GM18867 (cell line): ENCODE results near the gene NCK2.

Source experiments
- ATAC-seq: cut with Tn5 transposase; IDR thresholded peaks from one replicate; pipeline ENCODE4 v1.9.1; 2021; ENCODE audit warnings: mild to moderate bottlenecking, moderate library complexity; ENCODE audit not compliant: unreplicated experiment

The NCK2 gene

DNA sequence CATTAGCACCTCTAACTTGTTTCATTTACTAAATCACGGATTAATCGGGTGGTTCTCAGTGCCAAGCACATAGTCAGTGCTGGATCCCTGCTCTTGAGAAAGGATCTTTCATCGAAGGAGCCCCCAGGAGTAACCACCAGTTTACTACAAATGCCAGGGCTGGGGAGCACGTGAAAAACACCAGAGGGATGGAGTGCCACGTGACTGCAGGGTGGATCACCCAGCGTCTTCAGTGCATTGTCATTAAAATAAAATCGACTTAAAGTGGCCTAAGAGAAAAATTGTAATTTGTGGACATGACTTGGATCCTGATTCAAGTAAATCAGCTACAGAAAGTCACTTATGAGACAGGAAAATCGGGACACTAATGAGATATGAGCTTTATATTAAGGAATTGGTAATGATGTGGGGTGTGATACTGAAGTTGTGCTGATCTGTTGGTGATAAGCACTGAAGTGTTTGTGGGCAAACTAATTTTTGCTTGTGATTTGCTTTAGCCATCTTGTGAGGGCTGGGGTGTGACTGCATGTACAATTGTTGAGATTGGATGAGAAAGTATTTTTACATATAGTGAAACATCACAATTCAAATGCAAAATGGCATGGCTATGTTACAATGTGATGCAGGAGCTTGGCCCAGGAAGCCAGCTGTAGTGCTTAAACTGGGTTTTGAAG is 63.8 kb downstream of the NCK2 start:
- ATAC-seq: no peak

DNA sequence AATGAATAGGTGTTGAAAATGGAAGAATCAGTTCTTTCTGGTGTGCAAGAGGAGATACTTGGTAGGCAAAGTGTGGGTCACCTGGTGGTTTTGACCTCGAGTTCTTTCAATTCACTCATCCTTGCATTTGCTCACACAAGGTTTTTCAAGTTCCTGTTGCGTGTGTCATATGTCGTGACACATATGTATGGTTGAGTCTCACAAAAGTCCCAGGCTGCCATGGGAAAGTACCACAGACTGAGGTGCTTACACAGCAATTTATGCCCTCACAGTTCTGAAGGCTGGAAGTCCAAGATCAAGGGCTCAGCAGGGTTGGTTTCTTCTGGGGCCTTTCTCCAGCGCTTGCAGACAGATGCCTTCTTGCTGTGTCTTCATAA is 64.4 kb downstream of the NCK2 start:
- peak; percentile 52 for ATAC-seq

- no peak for ATAC-seq
Measured at GRCh38 chr2:105809723-105810122, 65.0 kb downstream of the NCK2 start.

- peak; percentile 94 for ATAC-seq
Measured at GRCh38 chr2:105812180-105813044, 67.7 kb downstream of the NCK2 start.

DNA sequence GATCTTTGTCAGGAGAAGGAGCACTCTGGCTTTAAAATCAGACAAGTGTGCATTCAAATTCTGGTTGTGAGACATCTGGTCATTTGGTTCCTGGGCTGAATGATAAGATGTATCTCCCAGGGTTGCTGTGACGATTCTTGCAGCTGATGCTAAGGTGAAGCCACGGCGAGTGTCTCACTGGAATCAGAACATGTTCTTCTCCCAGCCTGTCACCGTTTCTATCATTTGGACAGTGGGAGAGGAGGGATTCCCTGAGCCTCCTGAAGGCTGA is 68.3 kb downstream of the NCK2 start:
- no peak for ATAC-seq

- ATAC-seq: no peak
Measured at GRCh38 chr2:105813405-105813804, 68.7 kb downstream of the NCK2 start.

- no peak for ATAC-seq
Measured at GRCh38 chr2:105814291-105814940, 69.7 kb downstream of the NCK2 start.

- ATAC-seq: no peak
Measured at GRCh38 chr2:105815401-105815800, 70.7 kb downstream of the NCK2 start.

DNA sequence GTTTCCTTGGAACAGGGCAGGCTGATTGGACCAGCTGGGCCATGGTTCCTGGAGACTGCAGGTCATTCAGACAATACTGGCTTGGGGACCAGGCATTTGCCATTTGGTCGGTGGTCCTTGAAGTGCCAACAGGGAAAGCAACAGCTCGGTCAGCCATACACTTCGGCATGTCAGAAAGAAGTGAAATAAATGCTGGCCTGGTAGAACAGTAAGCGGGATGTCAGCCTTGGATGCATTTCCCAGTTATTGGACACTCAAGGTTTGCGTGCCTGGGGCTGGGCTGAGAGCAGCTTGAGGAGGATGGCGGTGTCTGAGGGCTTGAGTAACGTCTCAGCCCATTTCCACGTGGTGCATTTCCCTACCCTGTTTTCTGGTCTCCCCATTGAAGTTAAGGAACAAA is 75.4 kb downstream of the NCK2 start:
- no peak for ATAC-seq

GRCh38 chr2:105820691-105821090 is 76.0 kb downstream of the NCK2 start:
- no peak for ATAC-seq

DNA sequence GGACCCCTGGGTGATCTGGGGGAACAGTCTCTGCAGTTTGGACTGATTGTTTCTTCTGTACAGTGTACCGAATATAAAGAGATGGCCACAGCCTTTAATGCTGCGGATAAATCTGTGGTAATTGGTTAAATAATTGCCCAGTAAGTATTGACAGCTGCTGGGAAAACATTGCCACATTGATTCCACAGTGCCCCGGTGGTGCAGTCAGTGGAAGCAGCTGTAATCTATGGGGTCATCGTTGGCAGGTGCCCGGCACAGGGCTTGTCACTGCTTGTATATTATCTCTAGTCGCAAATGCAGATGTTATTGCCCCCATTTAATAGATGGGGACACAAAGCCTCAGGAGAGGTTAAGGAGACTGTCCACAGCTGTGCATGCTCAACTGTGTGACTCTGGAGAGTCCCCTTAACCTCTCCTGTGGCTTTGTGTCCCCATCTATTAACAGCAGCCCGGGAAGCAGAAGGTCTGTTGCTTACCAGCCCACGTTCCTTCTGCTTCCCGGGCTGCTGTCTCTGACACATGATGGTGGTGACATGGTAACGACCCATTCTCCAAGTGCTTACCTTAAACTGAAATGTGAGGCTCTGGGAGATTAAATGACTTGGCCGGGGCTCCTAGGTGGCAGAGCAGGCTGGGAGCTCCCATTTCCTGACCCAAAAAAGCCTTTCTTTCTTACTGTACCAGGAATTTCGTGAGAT is 76.9 kb downstream of the NCK2 start:
- ATAC-seq: no peak

DNA sequence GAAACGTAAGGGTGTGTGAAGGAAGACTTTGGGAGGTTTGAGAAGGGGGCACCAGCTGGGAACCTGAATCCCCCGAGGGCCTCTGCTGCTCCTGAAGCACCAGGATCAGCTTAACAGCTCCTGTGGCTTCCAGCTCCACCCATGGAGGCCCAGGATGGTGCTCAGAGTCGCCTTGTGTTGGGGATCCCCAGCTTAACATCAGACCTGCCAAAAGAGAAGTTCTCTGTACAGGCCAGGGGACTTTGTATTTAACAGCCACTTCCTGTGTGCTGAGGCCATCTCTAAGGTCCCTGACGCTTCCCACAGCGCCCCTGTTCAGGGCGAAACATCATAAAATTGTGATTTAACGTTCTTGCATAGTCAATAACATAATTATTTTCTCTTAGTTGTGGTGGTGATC is 77.5 kb downstream of the NCK2 start:
- ATAC-seq: peak; percentile 83

DNA sequence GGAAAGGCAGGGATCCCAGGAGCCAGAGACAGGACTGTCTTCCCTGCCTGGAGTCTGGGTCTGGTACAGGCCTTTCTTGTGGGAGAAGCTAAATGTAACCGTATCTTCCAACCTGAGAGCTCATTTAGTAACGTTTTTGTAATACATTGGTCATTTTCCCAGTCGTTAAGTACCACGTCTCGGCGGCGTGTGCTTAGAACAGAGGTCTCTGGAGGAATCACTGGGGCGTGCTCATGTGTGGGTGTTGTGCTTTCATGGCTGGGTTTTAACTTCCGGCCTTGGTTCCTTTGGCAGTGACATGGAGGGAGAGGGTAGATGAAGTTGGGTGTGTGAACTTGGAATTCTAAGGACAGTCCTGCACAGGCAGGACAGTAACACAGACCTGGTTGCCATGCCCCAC is 79.7 kb downstream of the NCK2 start:
- no peak for ATAC-seq

- no peak for ATAC-seq
Measured at GRCh38 chr2:105827351-105828096, 82.8 kb downstream of the NCK2 start.

- ATAC-seq: no peak
Measured at GRCh38 chr2:105828558-105828957, 83.8 kb downstream of the NCK2 start.

DNA sequence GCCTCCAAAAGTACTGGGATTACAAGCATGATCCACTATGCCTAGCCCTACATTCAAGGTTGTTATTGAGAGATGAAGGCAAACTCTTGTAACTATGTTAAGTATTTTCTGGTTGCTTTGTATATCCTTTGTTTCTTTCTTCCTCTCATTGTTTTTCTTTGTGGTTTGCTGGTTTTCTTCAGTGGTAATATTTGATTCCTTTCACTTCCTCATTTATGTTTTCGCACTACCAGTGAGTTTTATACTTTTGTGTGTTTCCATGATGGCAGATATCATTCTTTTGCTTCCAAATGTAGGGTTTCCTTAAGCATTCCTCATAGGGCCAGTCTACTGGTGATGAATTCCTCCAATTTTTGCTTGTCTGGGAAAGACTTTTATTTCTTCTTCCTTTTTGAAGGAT is 90.2 kb downstream of the NCK2 start:
- ATAC-seq: peak; percentile 87

GRCh38 chr2:105836341-105836740 is 91.6 kb downstream of the NCK2 start:
- ATAC-seq: no peak

DNA sequence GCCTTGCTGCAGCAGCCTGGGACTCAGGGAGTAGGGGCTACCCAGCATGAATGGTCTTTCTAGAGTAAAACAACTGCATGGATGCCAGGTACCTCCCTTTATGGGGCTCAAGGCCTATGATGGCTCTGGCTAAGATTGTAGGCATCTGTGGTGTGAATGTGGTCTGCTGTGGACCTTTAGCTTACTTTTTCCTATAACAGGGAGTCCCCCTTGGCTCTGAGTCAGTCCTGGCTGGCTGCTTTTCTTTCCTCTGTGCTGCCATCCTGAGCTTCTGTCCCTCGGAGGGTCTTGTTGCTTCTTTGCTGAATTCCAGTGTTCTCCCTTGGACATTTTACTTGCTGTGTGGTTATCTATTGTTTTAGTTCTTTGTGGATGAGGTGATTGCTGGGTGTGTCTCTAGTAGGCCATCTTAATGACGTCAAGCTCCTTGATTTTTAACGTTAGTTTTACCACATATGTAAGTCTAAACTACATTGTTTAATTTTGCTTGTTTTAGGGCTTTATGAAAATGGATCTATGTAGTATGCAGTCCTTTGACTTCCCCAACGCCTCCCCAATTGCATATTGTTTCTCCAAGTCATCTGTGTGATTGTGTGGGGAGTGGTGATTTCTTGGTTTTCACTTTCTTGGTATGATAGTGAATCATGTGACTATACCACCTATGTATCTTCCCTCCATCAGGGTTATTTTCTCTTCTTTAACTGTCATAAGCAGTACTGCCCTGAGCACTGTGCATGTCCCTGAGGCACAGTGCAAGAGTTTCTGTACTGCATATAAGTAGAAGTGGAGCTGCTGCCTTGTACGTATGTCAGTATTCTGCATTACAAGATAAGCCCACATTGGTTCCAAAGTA is 92.4 kb downstream of the NCK2 start:
- no peak for ATAC-seq

DNA sequence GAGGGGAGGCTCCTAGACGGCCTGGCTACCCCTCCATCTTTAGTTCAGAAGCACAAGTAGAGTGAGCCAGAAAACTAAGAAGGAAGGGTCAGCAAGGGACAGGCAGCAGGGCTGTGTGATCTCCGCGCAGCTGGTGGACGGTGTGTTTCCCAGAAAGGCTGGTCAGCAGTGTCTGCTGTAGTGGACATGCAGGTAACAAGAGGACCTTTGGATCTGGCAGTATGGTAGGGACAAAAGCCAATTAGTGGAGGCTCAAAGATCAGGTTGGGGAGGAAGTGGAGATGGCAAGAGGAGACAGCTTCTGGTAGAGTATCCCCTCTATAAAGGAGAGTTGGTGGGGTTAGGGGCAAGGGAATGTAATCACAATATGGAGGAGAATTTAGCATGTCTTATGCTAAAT is 95.1 kb downstream of the NCK2 start:
- no peak for ATAC-seq

DNA sequence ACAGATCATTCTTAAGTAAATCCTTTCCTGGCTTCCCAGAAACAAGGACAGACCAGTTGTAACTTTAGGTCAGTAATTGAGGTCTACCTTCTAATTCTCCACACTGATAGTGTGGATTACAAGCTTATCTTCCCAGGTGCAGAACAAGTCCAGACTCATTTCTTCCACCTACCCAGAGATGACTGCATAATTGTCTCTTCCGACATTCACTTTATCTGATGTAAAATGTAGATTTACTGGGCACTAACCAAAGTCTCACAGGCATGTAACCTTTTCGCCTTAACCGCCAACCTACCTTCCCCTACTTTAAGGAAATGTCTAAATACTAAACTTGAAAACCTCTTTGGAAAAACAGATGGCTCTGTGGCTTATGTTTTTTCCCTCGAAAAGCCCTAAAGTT is 96.2 kb downstream of the NCK2 start:
- no peak for ATAC-seq
